H1 (cell line): ENCODE data around the gene XRCC6.
"Not testable (repeated sequence)": the region's sequence is repeated elsewhere in the genome, so short reads cannot be mapped to it uniquely, and the experiment has no call there.

Experiments
- CEBPB ChIP-seq: IDR thresholded peaks from 2 replicates; pipeline ENCODE4 v1.6.1; 2012; ENCODE audit warnings: low read depth, low read length
- CHD2 ChIP-seq: IDR thresholded peaks from 2 replicates; pipeline ENCODE4 v1.6.1; 2012; ENCODE audit warnings: low read length, improper control_type of control experiment
- CHD7 ChIP-seq: fragments of 300-600 bp; sonication (generic); IDR thresholded peaks from 2 replicates; pipeline ENCODE4 v1.7.1; 2012; ENCODE audit warnings: low read length, moderate library complexity, mild to moderate bottlenecking, inconsistent platforms; ENCODE audit not compliant: insufficient replicate concordance
- CTCF ChIP-seq, 3 experiments: IDR thresholded peaks; 1 replicate in 2 of 3; 2 replicates in 1 of 3; pipeline versions ENCODE4 v1.5.1 to v1.6.1; 2011; ENCODE audit warnings: low read length in 3 of 3, mild to moderate bottlenecking in 3 of 3, inconsistent platforms in 2 of 3, low read depth in 1 of 3, moderate library complexity in 1 of 3; ENCODE audit not compliant: insufficient read depth in 1 of 3; ENCODE audit errors: control extremely low read depth in 1 of 3
- KDM1A ChIP-seq: fragments of 200-600, 300-600 bp; sonication (generic); IDR thresholded peaks from 2 replicates; pipeline ENCODE4 v1.7.1; 2016; ENCODE audit warnings: mild to moderate bottlenecking, low read length, borderline replicate concordance
- POLR2A ChIP-seq, 2 experiments: IDR thresholded peaks; 1 replicate in 1 of 2; 2 replicates in 1 of 2; pipeline ENCODE4 v1.6.1; 2011; ENCODE audit warnings: low read depth in 2 of 2, low read length in 2 of 2, mild to moderate bottlenecking in 2 of 2; ENCODE audit errors: control extremely low read depth in 1 of 2
- POLR2AphosphoS5 ChIP-seq: IDR thresholded peaks from 2 replicates; pipeline ENCODE4 v1.6.1; 2011; ENCODE audit warnings: low read depth, low read length
- RFX5 ChIP-seq: IDR thresholded peaks from 2 replicates; pipeline ENCODE4 v1.6.1; 2011; ENCODE audit warnings: low read depth, low read length, improper control_type of control experiment, borderline replicate concordance
- SIRT6 ChIP-seq: IDR thresholded peaks from one replicate; pipeline ENCODE4 v1.7.1; 2012; ENCODE audit warnings: low read length, inconsistent platforms
- SRF ChIP-seq: IDR thresholded peaks from 2 replicates; pipeline ENCODE4 v1.6.1; 2011; ENCODE audit warnings: mild to moderate bottlenecking, low read depth, low read length, moderate library complexity
- TAF1 ChIP-seq: IDR thresholded peaks from 2 replicates; pipeline ENCODE4 v1.6.1; 2011; ENCODE audit warnings: mild to moderate bottlenecking, low read depth, low read length
- USF2 ChIP-seq: IDR thresholded peaks from 2 replicates; pipeline ENCODE4 v1.6.1; 2011; ENCODE audit warnings: low read length, improper control_type of control experiment
- YY1 ChIP-seq: IDR thresholded peaks from 2 replicates; pipeline ENCODE4 v1.6.1; 2011; ENCODE audit warnings: low read depth, mild to moderate bottlenecking, low read length

GRCh38 chr22:41593336-41593960, 27.6 kb upstream of the XRCC6 start:
- TF ChIP-seq CTCF (IDR thresholded peaks at IDR 0.05; ENCODE audit: control extremely low read depth in 1 of 3, insufficient read depth in 1 of 3, low read depth in 1 of 3, low read length in 3 of 3); CHD7; POLR2AphosphoS5; SIRT6; CHD2; CEBPB; TAF1; POLR2A (IDR thresholded peaks at IDR 0.05; ENCODE audit: control extremely low read depth in 1 of 2, low read depth in 2 of 2, low read length in 2 of 2); RFX5; USF2; SRF; KDM1A; YY1: not testable (repeated sequence)
